GM19463 (cell line): ENCODE data around the gene ZBTB4.

Experiments used
- ATAC-seq: cut with Tn5 transposase; IDR thresholded peaks from one replicate; pipeline ENCODE4 v1.9.1; 2021; ENCODE audit warnings: mild to moderate bottlenecking, moderate library complexity; ENCODE audit not compliant: unreplicated experiment

The ZBTB4 gene

GRCh38 chr17:7444682-7445618, 34.5 kb downstream of the ZBTB4 start, which contains the start of gene CHRNB1:
Gene CHRNB1, plus strand, starts transcription at chr17:7445061. Its CDS starts 67 bp downstream, at chr17:7445128.
- no peak for ATAC-seq

DNA sequence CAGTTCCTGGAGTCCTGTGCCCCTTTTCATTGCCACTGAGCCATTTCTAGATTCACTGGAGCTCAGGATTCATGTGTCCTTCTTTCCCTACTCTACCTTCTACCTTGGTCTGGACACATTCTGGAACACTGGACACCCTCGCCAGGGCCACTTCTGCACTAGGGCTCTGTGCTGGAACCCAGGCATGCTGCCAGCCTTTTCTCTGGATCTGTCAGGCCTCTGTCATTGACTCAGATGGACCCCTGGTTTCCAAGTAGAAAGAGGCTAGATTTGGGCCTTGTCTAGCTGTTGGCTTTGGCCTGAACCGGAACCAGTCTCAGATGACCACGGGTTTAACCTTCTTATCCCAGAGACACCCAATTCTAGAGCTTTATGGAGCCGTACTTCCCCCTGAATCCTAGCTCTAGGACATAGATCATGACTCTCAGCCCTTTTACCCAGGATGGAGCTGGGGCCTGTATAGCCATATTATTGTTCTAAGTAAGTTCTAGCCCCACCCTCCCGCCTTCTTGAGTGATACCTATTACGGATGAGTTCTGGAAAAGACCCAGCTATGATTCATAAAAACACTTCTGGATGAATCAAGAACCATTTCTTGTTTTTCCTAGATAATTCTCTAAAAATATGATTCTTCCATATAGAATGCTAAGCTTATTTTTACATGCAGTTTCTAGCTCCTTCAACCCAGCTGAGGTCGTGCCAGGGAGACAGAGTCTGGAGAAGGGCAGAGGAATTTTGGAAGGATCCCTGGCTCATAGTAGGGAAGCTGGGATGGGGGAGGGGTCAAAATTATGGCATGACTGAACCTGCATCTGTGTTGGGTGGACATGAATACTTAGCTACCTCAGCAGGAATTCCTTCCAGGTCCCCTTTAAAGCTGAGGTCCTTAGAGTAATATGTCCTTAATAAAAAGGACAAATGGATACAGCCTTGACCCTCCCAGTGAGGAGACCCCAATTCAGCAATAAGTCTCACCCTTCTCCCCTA, 35.6 kb downstream of the ZBTB4 start:
- no peak for ATAC-seq

DNA sequence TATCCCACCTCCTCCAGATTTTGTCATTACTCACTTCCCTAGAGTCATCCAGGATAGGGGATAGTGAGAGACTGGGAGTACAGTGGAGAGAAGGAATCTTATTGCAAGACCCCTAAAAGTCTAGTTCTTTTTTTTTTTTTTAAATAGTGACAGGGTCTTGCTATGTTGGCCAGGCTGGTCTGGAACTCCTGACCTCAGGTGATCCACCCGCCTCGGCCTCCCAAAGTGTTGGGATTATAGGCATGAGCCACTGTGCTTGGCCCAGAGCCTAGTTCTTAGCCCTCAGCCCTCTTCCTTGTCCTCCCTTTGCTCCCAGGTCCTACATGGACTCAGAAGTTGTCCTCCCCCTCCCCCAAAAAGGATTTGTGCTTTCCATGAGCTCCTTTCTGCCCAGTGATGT, 37.3 kb downstream of the ZBTB4 start:
- no peak for ATAC-seq

- no peak for ATAC-seq
Observed at GRCh38 chr17:7441266-7441665, 38.2 kb downstream of the ZBTB4 start.

- ATAC-seq, result no peak
Observed at GRCh38 chr17:7440834-7441195, 38.6 kb downstream of the ZBTB4 start.

DNA sequence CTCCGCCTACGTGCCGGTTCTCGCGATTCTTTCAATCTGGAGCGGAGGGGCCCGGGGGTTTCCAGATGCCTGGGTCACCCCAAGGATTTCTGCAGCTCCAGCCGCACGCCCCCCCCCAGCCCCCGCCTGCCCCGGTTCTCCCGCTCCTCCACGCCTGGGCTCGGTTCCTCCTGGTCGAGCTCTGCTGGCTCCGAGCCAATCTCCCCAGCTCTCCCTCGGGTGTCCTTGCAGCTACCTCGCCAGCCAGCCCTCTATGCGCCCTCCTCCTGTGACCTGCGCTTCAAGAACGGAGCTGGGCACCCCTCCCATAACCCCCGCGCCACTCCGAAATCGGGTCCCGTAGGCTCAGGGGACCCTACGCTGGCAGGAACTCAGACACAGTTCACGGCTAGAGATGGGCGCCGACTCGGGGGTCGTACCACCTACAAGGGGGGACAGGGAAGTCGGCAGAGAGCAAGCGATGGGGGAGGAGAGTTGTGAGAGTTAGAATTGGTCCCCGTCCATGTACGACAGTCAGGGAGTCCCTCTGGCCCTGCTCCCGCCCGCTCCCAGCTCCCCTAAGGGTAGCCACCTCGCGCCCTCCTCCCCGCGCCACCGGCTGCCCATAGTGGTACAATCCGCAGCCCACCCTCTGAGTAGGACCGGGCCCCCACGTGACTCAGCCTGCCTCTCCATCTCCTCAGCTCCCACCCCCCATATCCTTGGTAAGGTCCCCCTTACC, 39.2 kb downstream of the ZBTB4 start:
- no peak for ATAC-seq

- ATAC-seq, result no peak
Observed at GRCh38 chr17:7439462-7440112, 39.8 kb downstream of the ZBTB4 start, which contains the start of gene FGF11. Gene FGF11, plus strand, starts transcription at chr17:7439512. Its CDS starts 109 bp downstream, at chr17:7439621.

DNA sequence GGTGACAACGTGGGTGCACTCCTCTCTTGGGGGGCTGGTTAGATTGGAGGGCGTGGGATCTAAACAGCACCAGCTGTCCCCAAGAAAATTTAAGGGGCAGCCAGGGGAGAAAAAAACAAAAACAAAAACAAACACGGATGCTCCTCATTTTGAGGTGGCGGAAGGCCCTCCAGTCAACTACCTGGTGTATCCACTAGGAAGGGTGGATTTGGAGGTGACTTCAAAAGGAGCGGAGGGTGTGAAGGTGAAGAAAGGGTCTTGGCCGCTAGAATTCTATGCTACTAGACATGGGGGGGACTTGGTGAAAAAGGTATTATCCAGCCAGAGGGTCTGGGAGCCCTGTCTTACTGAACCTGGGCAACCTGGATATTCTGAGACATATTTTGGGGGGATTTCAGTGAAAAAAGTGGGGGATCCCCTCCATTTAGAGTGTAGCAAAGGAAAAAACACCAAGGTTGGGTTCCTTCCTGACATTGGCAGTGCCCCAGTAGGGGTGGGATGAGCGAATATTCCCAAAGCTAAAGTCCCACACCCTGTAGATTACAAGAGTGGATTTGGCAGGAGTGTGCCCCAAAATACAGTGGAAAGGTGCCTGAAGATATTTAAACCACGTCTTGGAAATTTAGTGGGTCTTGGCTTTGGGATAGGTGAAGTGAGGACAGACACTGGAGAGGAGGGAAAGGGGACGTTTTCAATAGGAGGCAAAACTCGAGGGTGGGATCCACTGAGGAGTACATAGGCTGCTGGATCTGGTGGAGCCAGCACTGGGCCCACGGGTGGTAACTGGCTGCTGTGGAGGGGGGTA, 40.6 kb downstream of the ZBTB4 start:
- ATAC-seq, result no peak

- ATAC-seq, result no peak
Observed at GRCh38 chr17:7437950-7438614, 41.3 kb downstream of the ZBTB4 start.

DNA sequence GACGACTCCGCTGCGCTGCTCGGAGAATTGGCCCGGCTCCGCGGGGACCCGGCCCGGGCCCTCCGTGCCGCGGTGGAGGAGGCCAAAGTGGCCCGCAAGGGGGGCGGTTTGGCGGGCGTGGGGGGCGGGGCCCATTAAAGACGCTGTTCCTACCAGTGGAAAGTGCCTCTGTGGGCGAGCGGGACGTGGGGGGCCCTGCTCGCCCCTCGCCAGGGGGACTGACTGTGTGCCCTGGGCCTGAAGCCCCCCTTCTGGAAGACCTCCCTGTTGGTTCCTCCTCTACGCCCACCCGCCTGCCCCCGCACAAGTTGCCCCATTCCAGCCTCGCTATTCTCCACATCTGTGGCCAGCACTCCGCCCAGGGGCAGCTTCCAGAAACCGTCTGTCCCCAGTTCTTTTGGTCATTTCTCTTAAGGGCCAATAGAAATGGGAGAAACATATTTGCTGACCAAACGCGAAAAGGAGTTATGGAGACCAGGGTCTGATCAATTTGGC, 42.0 kb downstream of the ZBTB4 start:
- ATAC-seq, result no peak

GRCh38 chr17:7436556-7437368, 42.7 kb downstream of the ZBTB4 start:
- no peak for ATAC-seq

- ATAC-seq, result no peak
Observed at GRCh38 chr17:7435676-7436555, 43.5 kb downstream of the ZBTB4 start.

- no peak for ATAC-seq
Observed at GRCh38 chr17:7432296-7432695, 47.1 kb downstream of the ZBTB4 start.

DNA sequence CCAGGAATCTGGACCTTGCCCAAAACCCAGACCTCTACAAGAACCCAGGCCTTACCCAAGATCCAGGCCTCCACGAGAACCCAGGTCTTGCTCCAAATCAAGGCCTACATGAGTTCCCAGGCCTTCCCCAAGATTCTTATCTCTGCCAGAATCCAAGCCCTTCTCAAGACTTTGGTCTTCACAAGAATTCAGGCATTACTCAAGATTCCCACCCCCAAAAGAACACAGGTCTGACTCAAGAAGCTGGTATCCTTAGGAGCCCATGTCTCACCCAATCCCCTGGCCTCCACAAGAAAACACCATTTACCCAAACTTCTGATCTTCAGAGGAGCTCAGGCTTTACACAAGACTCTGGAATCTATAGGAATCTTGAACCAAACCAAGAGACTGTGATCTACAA, 48.2 kb downstream of the ZBTB4 start:
- no peak for ATAC-seq

DNA sequence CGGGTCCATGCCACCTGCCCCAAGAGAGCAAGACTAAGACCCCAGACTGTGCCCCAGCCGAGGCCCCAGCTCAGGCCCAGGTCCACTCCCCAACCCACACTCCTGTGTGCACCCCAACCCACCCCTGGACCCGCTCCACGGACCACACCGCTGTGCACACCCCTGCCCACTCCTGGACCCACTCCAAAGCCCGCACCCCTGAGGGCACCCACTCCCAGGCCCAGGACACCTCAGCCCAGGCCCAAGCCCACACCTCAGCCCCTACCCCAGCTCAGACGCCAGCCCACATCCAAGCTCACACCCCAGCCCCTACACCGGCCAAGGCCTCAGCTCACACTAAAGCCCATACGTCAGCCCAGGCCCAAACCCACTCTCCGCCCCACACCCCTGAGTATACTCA, 49.7 kb downstream of the ZBTB4 start:
- no peak for ATAC-seq

DNA sequence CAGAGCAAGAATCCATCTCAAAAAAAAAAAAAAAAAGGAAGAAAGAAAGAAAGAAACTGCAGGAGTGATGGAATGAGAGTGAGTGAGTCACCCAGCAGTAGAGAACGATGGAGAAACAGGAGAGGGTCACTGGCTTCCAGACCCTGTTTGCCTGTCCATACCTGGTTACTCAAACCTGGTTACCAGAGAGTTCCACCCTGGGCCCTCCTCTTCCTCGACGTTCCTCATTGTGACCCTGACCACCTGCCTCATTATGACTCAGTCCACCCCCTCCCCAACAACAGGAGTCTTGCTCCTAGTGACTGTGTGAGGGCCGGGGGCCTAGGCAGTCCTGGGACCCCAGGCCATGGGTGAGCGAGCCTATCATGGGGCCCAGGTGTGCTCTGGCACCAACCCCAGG, 50.9 kb downstream of the ZBTB4 start, which contains the start of gene SPEM3:
SPEM3 (plus strand) TSS at position 301 of the 400 bp plus-strand sequence; CDS start at position 347, 46 bp downstream.
- no peak for ATAC-seq

DNA sequence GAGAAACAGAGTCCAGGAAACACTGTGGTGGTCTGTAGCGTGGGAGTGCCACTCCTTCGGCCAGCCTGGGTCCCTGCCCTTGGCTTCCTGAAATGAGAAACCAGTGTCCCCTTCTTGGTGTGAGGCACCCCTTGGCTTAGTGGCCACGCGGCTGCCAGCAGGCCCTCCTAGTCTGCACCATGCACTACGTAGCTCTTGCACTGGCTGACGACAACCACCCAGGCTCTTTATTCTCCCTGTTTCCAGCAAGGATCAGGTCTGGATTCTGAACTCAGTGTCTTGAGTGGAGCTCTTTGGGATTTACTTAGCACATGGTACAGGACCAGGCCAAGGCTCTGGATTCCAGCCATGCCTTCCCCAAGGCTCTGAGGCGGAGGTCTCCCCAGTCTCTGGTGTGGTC, 51.9 kb downstream of the ZBTB4 start:
- no peak for ATAC-seq
